Measurements from ENCODE around the gene IGSF10. TPM values are rescaled to one million over a fixed set of nuclear protein-coding genes. Genes with fewer than 3 reads are reported as not detected.

IGSF10 gene
- total RNA-seq, 2 donors from 2014 or later: 5.2 to 5.7 TPM

- Histone ChIP-seq H3K27me3 (no peaks in the 10 kb centered on the region), H3K27ac (no peak overlapping the region), H3K36me3 (no peaks in the 10 kb centered on the region), H3K9me3 (no peaks in the 10 kb centered on the region), H3K4me1 (no peaks in the 10 kb centered on the region), H3K4me3 (no peak overlapping the region)
- DNase-seq (ENCODE audit: low spot score): no peak
- no peak for TF ChIP-seq CTCF (IDR thresholded peaks at IDR 0.05)
These were observed 19.9 kb downstream of the IGSF10 start for GRCh38 chr3:151440940-151441339.

- Histone ChIP-seq H3K9me3 (no peaks in the 10 kb centered on the region), H3K36me3 (no peaks in the 10 kb centered on the region), H3K27me3 (no peaks in the 10 kb centered on the region), H3K27ac (no peak overlapping the region), H3K4me3 (no peak overlapping the region), H3K4me1 (no peaks in the 10 kb centered on the region)
- DNase-seq (ENCODE audit: low spot score): no peak
- peak; percentile 71 to 90 for TF ChIP-seq CTCF (IDR thresholded peaks at IDR 0.05)
These were observed 21.2 kb downstream of the IGSF10 start for GRCh38 chr3:151439652-151440125.

- Histone ChIP-seq H3K27ac (no peak overlapping the region), H3K36me3 (no peaks in the 10 kb centered on the region), H3K9me3 (no peaks in the 10 kb centered on the region), H3K4me1 (no peaks in the 10 kb centered on the region), H3K27me3 (no peaks in the 10 kb centered on the region), H3K4me3 (no peak overlapping the region)
- no peak for TF ChIP-seq CTCF (IDR thresholded peaks at IDR 0.05)
- no peak for DNase-seq (ENCODE audit: low spot score)
These were observed 23.0 kb downstream of the IGSF10 start for GRCh38 chr3:151437906-151438305.

GRCh38 chr3:151436675-151437446 is 24.0 kb downstream of the IGSF10 start:
- no peaks in the 10 kb centered on the region for H3K36me3 ChIP-seq
- DNase-seq (ENCODE audit: low spot score): no peak
- TF ChIP-seq CTCF (IDR thresholded peaks at IDR 0.05): no peak
- no peaks in the 10 kb centered on the region for H3K27me3 ChIP-seq
- H3K4me1 ChIP-seq: no peaks in the 10 kb centered on the region
- H3K9me3 ChIP-seq: no peaks in the 10 kb centered on the region
- no peak overlapping the region for H3K4me3 ChIP-seq
- no peak overlapping the region for H3K27ac ChIP-seq

- H3K9me3 ChIP-seq: no peaks in the 10 kb centered on the region
- H3K27ac ChIP-seq: no peak overlapping the region
- TF ChIP-seq CTCF (IDR thresholded peaks at IDR 0.05): no peak
- no peak for DNase-seq (ENCODE audit: low spot score)
- no peaks in the 10 kb centered on the region for H3K4me1 ChIP-seq
- no peaks in the 10 kb centered on the region for H3K36me3 ChIP-seq
- no peak overlapping the region for H3K4me3 ChIP-seq
- H3K27me3 ChIP-seq: no peaks in the 10 kb centered on the region
These were observed 26.5 kb downstream of the IGSF10 start for GRCh38 chr3:151434151-151434890.
